Measurements from ENCODE around the gene BEND6.

GRCh38 chr6:56999049-56999448 is 44.1 kb downstream of the BEND6 start:
- no peak for TF ChIP-seq POLR2AphosphoS5 (IDR thresholded peaks at IDR 0.05)
- no peak for TF ChIP-seq CTCF (IDR thresholded peaks at IDR 0.05)
- no peak for TF ChIP-seq POLR2A (IDR thresholded peaks at IDR 0.05)
- no peak for TF ChIP-seq EP300 (IDR thresholded peaks at IDR 0.05)

Data from stomach (tissue), 4 donors.